ENCODE results near the gene MYBPC1. TPM values are rescaled to one million over a fixed set of nuclear protein-coding genes. Genes with fewer than 3 reads are reported as not detected.

Gene MYBPC1
- total and polyA plus RNA-seq, 2 of the 13 experiments (the other 11 are each of a cell fraction or from before 2014, with no cell fraction given) = 0.31 to 0.53 TPM

DNA sequence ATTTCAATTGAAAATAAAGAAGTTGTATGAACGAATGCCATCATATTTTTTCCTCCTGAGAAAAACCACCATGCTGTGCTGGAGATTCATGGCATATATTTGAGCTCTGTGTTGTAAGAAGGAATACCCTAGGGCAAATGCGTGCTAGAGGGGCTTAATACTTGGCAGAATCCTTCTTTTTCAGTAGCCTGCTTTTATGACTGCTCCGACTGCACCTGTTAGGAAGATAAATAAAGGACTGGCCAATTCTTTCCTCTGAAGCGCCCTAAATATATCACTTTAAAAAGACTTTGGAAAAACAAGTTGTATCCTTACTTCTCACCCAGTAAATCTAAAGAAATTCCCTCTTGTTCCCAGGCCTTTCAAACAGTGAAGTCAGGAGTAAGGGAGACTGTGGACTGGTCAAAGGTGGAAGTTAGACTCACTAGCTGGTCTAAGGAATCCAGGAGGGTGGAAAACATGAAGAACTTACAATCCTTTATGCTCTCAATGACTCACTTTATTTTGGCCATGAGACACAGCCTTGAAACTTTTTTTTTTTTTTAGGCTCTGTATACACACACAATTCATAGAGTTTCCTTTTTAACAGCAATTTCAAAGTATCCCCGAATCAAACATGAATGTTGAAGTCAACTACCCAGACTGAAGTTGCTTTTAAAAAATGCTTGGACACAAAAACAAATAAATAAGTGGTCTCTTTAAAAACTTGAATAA, 5.2 kb downstream of the MYBPC1 start (continued):
- TF ChIP-seq, protein P1, sequence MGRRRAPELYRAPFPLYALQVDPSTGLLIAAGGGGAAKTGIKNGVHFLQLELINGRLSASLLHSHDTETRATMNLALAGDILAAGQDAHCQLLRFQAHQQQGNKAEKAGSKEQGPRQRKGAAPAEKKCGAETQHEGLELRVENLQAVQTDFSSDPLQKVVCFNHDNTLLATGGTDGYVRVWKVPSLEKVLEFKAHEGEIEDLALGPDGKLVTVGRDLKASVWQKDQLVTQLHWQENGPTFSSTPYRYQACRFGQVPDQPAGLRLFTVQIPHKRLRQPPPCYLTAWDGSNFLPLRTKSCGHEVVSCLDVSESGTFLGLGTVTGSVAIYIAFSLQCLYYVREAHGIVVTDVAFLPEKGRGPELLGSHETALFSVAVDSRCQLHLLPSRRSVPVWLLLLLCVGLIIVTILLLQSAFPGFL (CRISPR knock-in tag; IDR thresholded peaks at IDR 0.05) = no peak
- TF ChIP-seq MED13 (CRISPR knock-in tag; IDR thresholded peaks at IDR 0.05) = peak; percentile 67; the same call in 1 of the 2 replicates
- TF ChIP-seq ZNF724P (CRISPR knock-in tag; IDR thresholded peaks at IDR 0.05; ENCODE audit: borderline replicate concordance) = no peak
- TF ChIP-seq TRIM24 (CRISPR knock-in tag; IDR thresholded peaks at IDR 0.05) = no peak
- peak; percentile 77 for TF ChIP-seq FOSL2 (CRISPR knock-in tag; IDR thresholded peaks at IDR 0.05)
- peak; percentile 34; the same call in 1 of the 2 replicates for TF ChIP-seq ZBTB25 (CRISPR knock-in tag; IDR thresholded peaks at IDR 0.05)
- TF ChIP-seq, protein P2, sequence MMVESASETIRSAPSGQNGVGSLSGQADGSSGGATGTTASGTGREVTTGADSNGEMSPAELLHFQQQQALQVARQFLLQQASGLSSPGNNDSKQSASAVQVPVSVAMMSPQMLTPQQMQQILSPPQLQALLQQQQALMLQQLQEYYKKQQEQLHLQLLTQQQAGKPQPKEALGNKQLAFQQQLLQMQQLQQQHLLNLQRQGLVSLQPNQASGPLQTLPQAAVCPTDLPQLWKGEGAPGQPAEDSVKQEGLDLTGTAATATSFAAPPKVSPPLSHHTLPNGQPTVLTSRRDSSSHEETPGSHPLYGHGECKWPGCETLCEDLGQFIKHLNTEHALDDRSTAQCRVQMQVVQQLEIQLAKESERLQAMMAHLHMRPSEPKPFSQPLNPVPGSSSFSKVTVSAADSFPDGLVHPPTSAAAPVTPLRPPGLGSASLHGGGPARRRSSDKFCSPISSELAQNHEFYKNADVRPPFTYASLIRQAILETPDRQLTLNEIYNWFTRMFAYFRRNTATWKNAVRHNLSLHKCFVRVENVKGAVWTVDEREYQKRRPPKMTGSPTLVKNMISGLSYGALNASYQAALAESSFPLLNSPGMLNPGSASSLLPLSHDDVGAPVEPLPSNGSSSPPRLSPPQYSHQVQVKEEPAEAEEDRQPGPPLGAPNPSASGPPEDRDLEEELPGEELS (CRISPR knock-in tag; IDR thresholded peaks at IDR 0.05) = peak; percentile 68
- 0 out of 2 replicates have a peak, but pooled peaks have one; percentile 39 for TF ChIP-seq GATAD2A (CRISPR knock-in tag; IDR thresholded peaks at IDR 0.05)
- no peak for TF ChIP-seq ZNF468 (CRISPR knock-in tag; IDR thresholded peaks at IDR 0.05)
- TF ChIP-seq, protein P3, sequence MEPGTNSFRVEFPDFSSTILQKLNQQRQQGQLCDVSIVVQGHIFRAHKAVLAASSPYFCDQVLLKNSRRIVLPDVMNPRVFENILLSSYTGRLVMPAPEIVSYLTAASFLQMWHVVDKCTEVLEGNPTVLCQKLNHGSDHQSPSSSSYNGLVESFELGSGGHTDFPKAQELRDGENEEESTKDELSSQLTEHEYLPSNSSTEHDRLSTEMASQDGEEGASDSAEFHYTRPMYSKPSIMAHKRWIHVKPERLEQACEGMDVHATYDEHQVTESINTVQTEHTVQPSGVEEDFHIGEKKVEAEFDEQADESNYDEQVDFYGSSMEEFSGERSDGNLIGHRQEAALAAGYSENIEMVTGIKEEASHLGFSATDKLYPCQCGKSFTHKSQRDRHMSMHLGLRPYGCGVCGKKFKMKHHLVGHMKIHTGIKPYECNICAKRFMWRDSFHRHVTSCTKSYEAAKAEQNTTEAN (CRISPR knock-in tag; conservative IDR thresholded peaks at IDR 0.05) = 0 out of 2 replicates have a peak, but pooled peaks have one; percentile 49
- TF ChIP-seq SP4 (CRISPR knock-in tag; IDR thresholded peaks at IDR 0.05) = no peak
- TF ChIP-seq, protein P4, sequence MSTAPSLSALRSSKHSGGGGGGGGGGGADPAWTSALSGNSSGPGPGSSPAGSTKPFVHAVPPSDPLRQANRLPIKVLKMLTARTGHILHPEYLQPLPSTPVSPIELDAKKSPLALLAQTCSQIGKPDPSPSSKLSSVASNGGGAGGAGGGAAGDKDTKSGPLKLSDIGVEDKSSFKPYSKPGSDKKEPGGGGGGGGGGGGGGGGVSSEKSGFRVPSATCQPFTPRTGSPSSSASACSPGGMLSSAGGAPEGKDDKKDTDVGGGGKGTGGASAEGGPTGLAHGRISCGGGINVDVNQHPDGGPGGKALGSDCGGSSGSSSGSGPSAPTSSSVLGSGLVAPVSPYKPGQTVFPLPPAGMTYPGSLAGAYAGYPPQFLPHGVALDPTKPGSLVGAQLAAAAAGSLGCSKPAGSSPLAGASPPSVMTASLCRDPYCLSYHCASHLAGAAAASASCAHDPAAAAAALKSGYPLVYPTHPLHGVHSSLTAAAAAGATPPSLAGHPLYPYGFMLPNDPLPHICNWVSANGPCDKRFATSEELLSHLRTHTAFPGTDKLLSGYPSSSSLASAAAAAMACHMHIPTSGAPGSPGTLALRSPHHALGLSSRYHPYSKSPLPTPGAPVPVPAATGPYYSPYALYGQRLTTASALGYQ (CRISPR knock-in tag; IDR thresholded peaks at IDR 0.05) = 0 out of 2 replicates have a peak, but pooled peaks have one; percentile 36
- TF ChIP-seq, protein P5, sequence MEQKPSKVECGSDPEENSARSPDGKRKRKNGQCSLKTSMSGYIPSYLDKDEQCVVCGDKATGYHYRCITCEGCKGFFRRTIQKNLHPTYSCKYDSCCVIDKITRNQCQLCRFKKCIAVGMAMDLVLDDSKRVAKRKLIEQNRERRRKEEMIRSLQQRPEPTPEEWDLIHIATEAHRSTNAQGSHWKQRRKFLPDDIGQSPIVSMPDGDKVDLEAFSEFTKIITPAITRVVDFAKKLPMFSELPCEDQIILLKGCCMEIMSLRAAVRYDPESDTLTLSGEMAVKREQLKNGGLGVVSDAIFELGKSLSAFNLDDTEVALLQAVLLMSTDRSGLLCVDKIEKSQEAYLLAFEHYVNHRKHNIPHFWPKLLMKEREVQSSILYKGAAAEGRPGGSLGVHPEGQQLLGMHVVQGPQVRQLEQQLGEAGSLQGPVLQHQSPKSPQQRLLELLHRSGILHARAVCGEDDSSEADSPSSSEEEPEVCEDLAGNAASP (CRISPR knock-in tag; IDR thresholded peaks at IDR 0.05; ENCODE audit: borderline replicate concordance) = 0 out of 2 replicates have a peak, but pooled peaks have one; percentile 7
- no peak for TF ChIP-seq FOXP1 (IDR thresholded peaks at IDR 0.05)
- peak; percentile 49; the same call in 1 of the 2 replicates for TF ChIP-seq FOXP1 (CRISPR knock-in tag; IDR thresholded peaks at IDR 0.05)
- 0 out of 2 replicates have a peak, but pooled peaks have one; percentile 49 for TF ChIP-seq TCF7L2 (IDR thresholded peaks at IDR 0.05; ENCODE audit: low read depth, low read length)
- TF ChIP-seq FOXO1 (CRISPR knock-in tag; IDR thresholded peaks at IDR 0.05) = 0 out of 2 replicates have a peak, but pooled peaks have one; percentile 26
- TF ChIP-seq EP300 (IDR thresholded peaks at IDR 0.05; ENCODE audit: low read depth in 2 of 2, low read length in 2 of 2) = peak in 1 of 2 experiments; percentile 83; a peak in 2 of 4 replicates
- peak; percentile 31; the same call in 1 of the 2 replicates for TF ChIP-seq EP300 (CRISPR knock-in tag; IDR thresholded peaks at IDR 0.05; ENCODE audit: borderline replicate concordance)
- 0 out of 2 replicates have a peak, but pooled peaks have one; percentile 60 for TF ChIP-seq FOXJ3 (CRISPR knock-in tag; IDR thresholded peaks at IDR 0.05; ENCODE audit: borderline replicate concordance)
- TF ChIP-seq SIX1 (CRISPR knock-in tag; IDR thresholded peaks at IDR 0.05; ENCODE audit: borderline replicate concordance) = peak; percentile 34; the same call in 1 of the 2 replicates
